ENCODE results near the gene SLCO2B1. TPM values are rescaled to one million over a fixed set of nuclear protein-coding genes. Genes with fewer than 3 reads are reported as not detected.
"Not testable (repeated sequence)": the region's sequence is repeated elsewhere in the genome, so short reads cannot be mapped to it uniquely, and the experiment has no call there.

Gene SLCO2B1
- under 0.01 TPM in 2 replicates for total RNA-seq (2012; rRNA removed)

- Histone ChIP-seq H3K4me1 (ENCODE audit: control insufficient read depth, insufficient read depth, low read length) (no peaks in the 10 kb centered on the region), H3K9ac (ENCODE audit: low read depth, low read length) (no peak within 1 kb of the TSS), H3K27me3 (ENCODE audit: control insufficient read depth, insufficient read depth, low read length) (peaks cover 77% of the 10 kb centered on the region), H3K4me2 (ENCODE audit: low read length) (no peak within 1 kb of the TSS), H3K4me3 (ENCODE audit: low read length) (no peak within 1 kb of the TSS), H3K9me3 (replicated peaks; ENCODE audit: low read length) (no peaks in the 10 kb centered on the region), H3K36me3 (ENCODE audit: insufficient read depth, low read length) (no peaks in the 10 kb centered on the region)
Observed at GRCh38 chr11:75150879-75151278, at the start of gene SLCO2B1. SLCO2B1 (plus strand) TSS chr11:75151107; CDS start chr11:75151382, 275 bp downstream.

- peaks cover 24% of the 10 kb centered on the region for H3K4me1 ChIP-seq (ENCODE audit: control insufficient read depth, insufficient read depth, low read length)
- no peak overlapping the region for H3K4me3 ChIP-seq (ENCODE audit: low read length)
- H3K36me3 ChIP-seq (ENCODE audit: insufficient read depth, low read length): no peaks in the 10 kb centered on the region
- H3K9me3 ChIP-seq (replicated peaks; ENCODE audit: low read length): no peaks in the 10 kb centered on the region
- H3K9ac ChIP-seq (ENCODE audit: low read depth, low read length): no peak overlapping the region
- H3K27me3 ChIP-seq (ENCODE audit: control insufficient read depth, insufficient read depth, low read length): peaks cover 9% of the 10 kb centered on the region
- H3K4me2 ChIP-seq (ENCODE audit: low read length): no peak overlapping the region
Observed at GRCh38 chr11:75101424-75102128, 49.3 kb upstream of the SLCO2B1 start.

- Histone ChIP-seq H3K9me3 (replicated peaks; ENCODE audit: low read length) (no peaks in the 10 kb centered on the region), H3K27me3 (ENCODE audit: control insufficient read depth, insufficient read depth, low read length) (no peaks in the 10 kb centered on the region), H3K4me1 (ENCODE audit: control insufficient read depth, insufficient read depth, low read length) (peaks cover 33% of the 10 kb centered on the region), H3K9ac (ENCODE audit: low read depth, low read length) (no peak overlapping the region), H3K4me2 (ENCODE audit: low read length) (peak overlapping the region; percentile 33), H3K4me3 (ENCODE audit: low read length) (no peak overlapping the region), H3K36me3 (ENCODE audit: insufficient read depth, low read length) (no peaks in the 10 kb centered on the region)
Observed at GRCh38 chr11:75103380-75104026, 47.4 kb upstream of the SLCO2B1 start.

- no peak overlapping the region for H3K4me2 ChIP-seq (ENCODE audit: low read length)
- H3K9ac ChIP-seq (ENCODE audit: low read depth, low read length): no peak overlapping the region
- H3K4me1 ChIP-seq (ENCODE audit: control insufficient read depth, insufficient read depth, low read length): peaks cover 26% of the 10 kb centered on the region
- no peak overlapping the region for H3K4me3 ChIP-seq (ENCODE audit: low read length)
- H3K9me3 ChIP-seq (replicated peaks; ENCODE audit: low read length): no peaks in the 10 kb centered on the region
- no peaks in the 10 kb centered on the region for H3K36me3 ChIP-seq (ENCODE audit: insufficient read depth, low read length)
- H3K27me3 ChIP-seq (ENCODE audit: control insufficient read depth, insufficient read depth, low read length): no peaks in the 10 kb centered on the region
Observed at GRCh38 chr11:75105462-75105925, 45.4 kb upstream of the SLCO2B1 start.

GRCh38 chr11:75105967-75106681, 44.8 kb upstream of the SLCO2B1 start:
- H3K9me3 ChIP-seq (replicated peaks; ENCODE audit: low read length); H3K4me2 ChIP-seq (ENCODE audit: low read length); H3K4me3 ChIP-seq (ENCODE audit: low read length); H3K9ac ChIP-seq (ENCODE audit: low read depth, low read length); H3K27me3 ChIP-seq (ENCODE audit: control insufficient read depth, insufficient read depth, low read length); H3K36me3 ChIP-seq (ENCODE audit: insufficient read depth, low read length): not testable (repeated sequence)
- peaks cover 24% of the 10 kb centered on the region for H3K4me1 ChIP-seq (ENCODE audit: control insufficient read depth, insufficient read depth, low read length)

- H3K4me2 ChIP-seq (ENCODE audit: low read length): no peak overlapping the region
- H3K4me3 ChIP-seq (ENCODE audit: low read length): no peak overlapping the region
- peaks cover 24% of the 10 kb centered on the region for H3K4me1 ChIP-seq (ENCODE audit: control insufficient read depth, insufficient read depth, low read length)
- no peaks in the 10 kb centered on the region for H3K36me3 ChIP-seq (ENCODE audit: insufficient read depth, low read length)
- no peaks in the 10 kb centered on the region for H3K9me3 ChIP-seq (replicated peaks; ENCODE audit: low read length)
- H3K9ac ChIP-seq (ENCODE audit: low read depth, low read length): no peak overlapping the region
- peaks cover under 1% of the 10 kb centered on the region for H3K27me3 ChIP-seq (ENCODE audit: control insufficient read depth, insufficient read depth, low read length)
Observed at GRCh38 chr11:75107187-75107586, 43.7 kb upstream of the SLCO2B1 start.

GRCh38 chr11:75112200-75112599, 38.7 kb upstream of the SLCO2B1 start:
- no peak overlapping the region for H3K4me3 ChIP-seq (ENCODE audit: low read length)
- H3K4me1 ChIP-seq (ENCODE audit: control insufficient read depth, insufficient read depth, low read length): peaks cover 6% of the 10 kb centered on the region
- peaks cover 14% of the 10 kb centered on the region for H3K27me3 ChIP-seq (ENCODE audit: control insufficient read depth, insufficient read depth, low read length)
- no peaks in the 10 kb centered on the region for H3K9me3 ChIP-seq (replicated peaks; ENCODE audit: low read length)
- H3K9ac ChIP-seq (ENCODE audit: low read depth, low read length): no peak overlapping the region
- no peaks in the 10 kb centered on the region for H3K36me3 ChIP-seq (ENCODE audit: insufficient read depth, low read length)
- no peak overlapping the region for H3K4me2 ChIP-seq (ENCODE audit: low read length)

GRCh38 chr11:75113030-75113429, 37.9 kb upstream of the SLCO2B1 start:
- Histone ChIP-seq H3K36me3 (ENCODE audit: insufficient read depth, low read length) (no peaks in the 10 kb centered on the region), H3K4me1 (ENCODE audit: control insufficient read depth, insufficient read depth, low read length) (no peaks in the 10 kb centered on the region), H3K9me3 (replicated peaks; ENCODE audit: low read length) (no peaks in the 10 kb centered on the region), H3K4me3 (ENCODE audit: low read length) (no peak overlapping the region), H3K4me2 (ENCODE audit: low read length) (no peak overlapping the region), H3K9ac (ENCODE audit: low read depth, low read length) (no peak overlapping the region), H3K27me3 (ENCODE audit: control insufficient read depth, insufficient read depth, low read length) (peaks cover 14% of the 10 kb centered on the region)

GRCh38 chr11:75114465-75114864, 36.4 kb upstream of the SLCO2B1 start:
- Histone ChIP-seq H3K36me3 (ENCODE audit: insufficient read depth, low read length) (no peaks in the 10 kb centered on the region), H3K4me1 (ENCODE audit: control insufficient read depth, insufficient read depth, low read length) (no peaks in the 10 kb centered on the region), H3K9me3 (replicated peaks; ENCODE audit: low read length) (peaks cover 5% of the 10 kb centered on the region), H3K9ac (ENCODE audit: low read depth, low read length) (no peak overlapping the region), H3K27me3 (ENCODE audit: control insufficient read depth, insufficient read depth, low read length) (peaks cover 14% of the 10 kb centered on the region), H3K4me3 (ENCODE audit: low read length) (no peak overlapping the region), H3K4me2 (ENCODE audit: low read length) (no peak overlapping the region)

- Histone ChIP-seq H3K9me3 (replicated peaks; ENCODE audit: low read length) (peaks cover 5% of the 10 kb centered on the region), H3K4me2 (ENCODE audit: low read length) (no peak overlapping the region), H3K4me3 (ENCODE audit: low read length) (no peak overlapping the region), H3K36me3 (ENCODE audit: insufficient read depth, low read length) (no peaks in the 10 kb centered on the region), H3K4me1 (ENCODE audit: control insufficient read depth, insufficient read depth, low read length) (no peaks in the 10 kb centered on the region), H3K9ac (ENCODE audit: low read depth, low read length) (no peak overlapping the region), H3K27me3 (ENCODE audit: control insufficient read depth, insufficient read depth, low read length) (peaks cover 3% of the 10 kb centered on the region)
Observed at GRCh38 chr11:75118577-75118976, 32.3 kb upstream of the SLCO2B1 start.

- Histone ChIP-seq H3K9ac (ENCODE audit: low read depth, low read length) (no peak overlapping the region), H3K4me2 (ENCODE audit: low read length) (no peak overlapping the region), H3K36me3 (ENCODE audit: insufficient read depth, low read length) (no peaks in the 10 kb centered on the region), H3K4me1 (ENCODE audit: control insufficient read depth, insufficient read depth, low read length) (no peaks in the 10 kb centered on the region), H3K4me3 (ENCODE audit: low read length) (no peak overlapping the region), H3K27me3 (ENCODE audit: control insufficient read depth, insufficient read depth, low read length) (peaks cover 14% of the 10 kb centered on the region), H3K9me3 (replicated peaks; ENCODE audit: low read length) (no peaks in the 10 kb centered on the region)
Observed at GRCh38 chr11:75126564-75126963, 24.3 kb upstream of the SLCO2B1 start.

All from skeletal muscle satellite cell (primary cell).